ENCODE data around the gene UGT1A9. TPM values are rescaled to one million over a fixed set of nuclear protein-coding genes. Genes with fewer than 3 reads are reported as not detected.
"Not testable (repeated sequence)": the region's sequence is repeated elsewhere in the genome, so short reads cannot be mapped to it uniquely, and the experiment has no call there.

The UGT1A9 gene
- total RNA-seq (not detected in 2 replicates), polyA plus RNA-seq (not detected in 2 replicates), polyA minus RNA-seq (ENCODE audit: low replicate concordance) (not detected in 2 replicates)
- not detected in 2 replicates for polyA plus RNA-seq (2012)

GRCh38 chr2:233671290-233672161 lies at the start of gene UGT1A9:
Gene UGT1A9, plus strand, starts transcription at chr2:233671898. Its CDS starts 37 bp downstream, at chr2:233671935.
- no peak for DNase-seq (ENCODE audit: low read depth in 2 of 2)
- no peaks in the 10 kb centered on the region for H3K4me1 ChIP-seq (ENCODE audit: control insufficient read depth, extremely low read depth, insufficient read depth, low read length)
- no peaks in the 10 kb centered on the region for H4K20me1 ChIP-seq (ENCODE audit: control insufficient read depth, extremely low read depth, insufficient read depth, low read length)
- no peak within 1 kb of the TSS for H3K4me3 ChIP-seq (replicated peaks in 1 of 4; ENCODE audit: control extremely low read depth in 1 of 4, insufficient read depth in 1 of 4, low read depth in 3 of 4, low read length in 4 of 4)
- no peaks in the 10 kb centered on the region for H3K79me2 ChIP-seq (ENCODE audit: control insufficient read depth, insufficient read depth, low read length)
- TF ChIP-seq EZH2 (IDR thresholded peaks at IDR 0.05; ENCODE audit: low read length, missing control alignments) (no peak), CTCF (conservative IDR thresholded peaks at IDR 0.05 in 1 of 2, IDR thresholded peaks at IDR 0.05 in 1 of 2; ENCODE audit: low read depth in 1 of 2, low read length in 2 of 2) (no peak)
- H2AFZ ChIP-seq (ENCODE audit: low read length): no peak within 1 kb of the TSS
- H3K4me2 ChIP-seq (ENCODE audit: extremely low read depth, insufficient read depth, low read length): no peak within 1 kb of the TSS
- no peak within 1 kb of the TSS for H3K9ac ChIP-seq (ENCODE audit: insufficient read depth, low read length)
- H3K9me3 ChIP-seq (ENCODE audit: control insufficient read depth, insufficient read depth, low read depth, low read length): no peaks in the 10 kb centered on the region
- no peak within 1 kb of the TSS for H3K27ac ChIP-seq (ENCODE audit: insufficient read depth, low read length)
- H3K36me3 ChIP-seq (ENCODE audit: control insufficient read depth, insufficient read depth, low read length): no peaks in the 10 kb centered on the region
- no peaks in the 10 kb centered on the region for H3K27me3 ChIP-seq (ENCODE audit: control insufficient read depth, insufficient read depth, low read length)

DNA sequence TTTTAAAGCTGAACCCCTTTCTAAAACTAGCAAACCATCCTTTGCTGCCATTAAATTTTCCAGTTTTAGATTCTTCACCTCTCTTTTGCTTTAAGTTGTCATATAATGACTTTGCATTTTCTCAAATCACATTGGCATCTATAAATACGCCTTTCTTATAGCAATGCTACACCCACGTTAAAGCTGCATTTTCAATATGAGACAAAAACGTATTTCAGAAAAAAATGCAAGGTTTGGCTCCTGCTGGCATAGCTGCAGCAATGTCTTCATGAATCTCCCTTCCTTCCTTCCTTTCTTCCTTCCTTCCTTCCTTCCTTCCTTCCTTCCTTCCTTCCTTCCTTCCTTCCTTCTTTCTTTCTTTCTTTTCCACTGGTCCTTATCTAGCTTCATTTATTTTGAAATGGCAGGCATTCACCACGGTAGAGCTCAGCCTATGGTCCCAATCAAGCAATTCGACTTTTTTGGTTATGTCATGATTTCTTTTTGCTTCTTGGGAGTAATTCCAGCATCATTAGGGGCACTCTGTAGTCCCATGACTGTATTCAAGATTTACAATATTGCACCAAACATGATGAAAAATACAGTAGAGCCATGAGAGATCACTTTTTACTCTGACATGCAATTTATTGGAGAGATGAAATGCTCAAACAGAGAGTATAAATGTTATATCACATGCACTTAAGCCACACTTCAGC lies 44.2 kb upstream of the UGT1A9 start:
- Histone ChIP-seq H3K27me3 (ENCODE audit: control insufficient read depth, insufficient read depth, low read length) (no peaks in the 10 kb centered on the region), H3K4me2 (ENCODE audit: extremely low read depth, insufficient read depth, low read length) (no peak overlapping the region), H3K9me3 (ENCODE audit: control insufficient read depth, insufficient read depth, low read depth, low read length) (no peaks in the 10 kb centered on the region), H3K4me3 (replicated peaks in 1 of 4; ENCODE audit: control extremely low read depth in 1 of 4, insufficient read depth in 1 of 4, low read depth in 3 of 4, low read length in 4 of 4) (no peak overlapping the region), H3K9ac (ENCODE audit: insufficient read depth, low read length) (no peak overlapping the region), H3K79me2 (ENCODE audit: control insufficient read depth, insufficient read depth, low read length) (no peaks in the 10 kb centered on the region), H3K4me1 (ENCODE audit: control insufficient read depth, extremely low read depth, insufficient read depth, low read length) (no peaks in the 10 kb centered on the region), H2AFZ (ENCODE audit: low read length) (no peak overlapping the region), H3K36me3 (ENCODE audit: control insufficient read depth, insufficient read depth, low read length) (no peaks in the 10 kb centered on the region), H4K20me1 (ENCODE audit: control insufficient read depth, extremely low read depth, insufficient read depth, low read length) (no peaks in the 10 kb centered on the region), H3K27ac (ENCODE audit: insufficient read depth, low read length) (no peak overlapping the region)
- no peak for DNase-seq (ENCODE audit: low read depth in 2 of 2)
- no peak for TF ChIP-seq CTCF (conservative IDR thresholded peaks at IDR 0.05 in 1 of 2, IDR thresholded peaks at IDR 0.05 in 1 of 2; ENCODE audit: low read depth in 1 of 2, low read length in 2 of 2)
- no peak for TF ChIP-seq EZH2 (IDR thresholded peaks at IDR 0.05; ENCODE audit: low read length, missing control alignments)

DNA sequence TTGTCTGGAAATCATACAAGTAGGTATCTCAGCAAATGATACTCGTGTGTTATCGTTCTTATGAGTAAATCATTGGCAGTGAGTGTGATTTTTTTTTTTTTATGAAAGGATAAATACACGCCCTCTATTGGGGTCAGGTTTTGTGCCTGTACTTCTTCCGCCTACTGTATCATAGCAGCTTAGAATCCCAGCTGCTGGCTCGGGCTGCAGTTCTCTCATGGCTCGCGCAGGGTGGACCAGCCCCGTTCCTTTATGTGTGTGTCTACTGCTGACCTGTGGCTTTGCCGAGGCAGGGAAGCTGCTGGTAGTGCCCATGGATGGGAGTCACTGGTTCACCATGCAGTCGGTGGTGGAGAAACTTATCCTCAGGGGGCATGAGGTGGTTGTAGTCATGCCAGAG lies 35.4 kb upstream of the UGT1A9 start, which contains the start of gene UGT1A10:
UGT1A10 (plus strand) TSS at position 143 of the 400 bp plus-strand sequence; CDS start at position 218, 75 bp downstream.
- not testable (repeated sequence) for H3K4me1 ChIP-seq (ENCODE audit: control insufficient read depth, extremely low read depth, insufficient read depth, low read length); H3K79me2 ChIP-seq (ENCODE audit: control insufficient read depth, insufficient read depth, low read length); H3K36me3 ChIP-seq (ENCODE audit: control insufficient read depth, insufficient read depth, low read length); H3K27ac ChIP-seq (ENCODE audit: insufficient read depth, low read length); H3K4me3 ChIP-seq (replicated peaks in 1 of 4; ENCODE audit: control extremely low read depth in 1 of 4, insufficient read depth in 1 of 4, low read depth in 3 of 4, low read length in 4 of 4); H2AFZ ChIP-seq (ENCODE audit: low read length); H3K9me3 ChIP-seq (ENCODE audit: control insufficient read depth, insufficient read depth, low read depth, low read length); H4K20me1 ChIP-seq (ENCODE audit: control insufficient read depth, extremely low read depth, insufficient read depth, low read length); H3K27me3 ChIP-seq (ENCODE audit: control insufficient read depth, insufficient read depth, low read length); DNase-seq (ENCODE audit: low read depth in 2 of 2); H3K4me2 ChIP-seq (ENCODE audit: extremely low read depth, insufficient read depth, low read length); H3K9ac ChIP-seq (ENCODE audit: insufficient read depth, low read length)

Measured in fibroblast of lung (primary cell).